NCI-H2227 treated with DMSO at 0.1 percent for 48 hours (cell line): ENCODE data around the gene FGF12.
"Not testable (repeated sequence)": the region's sequence is repeated elsewhere in the genome, so short reads cannot be mapped to it uniquely, and the experiment has no call there.

ENCODE experiments used
- DNase-seq: peaks from one replicate; lab custom pipeline; 2025; lab: John Stamatoyannopoulos, UW

Gene FGF12

GRCh38 chr3:192578729-192579128, 148.6 kb downstream of the FGF12 start:
- DNase-seq, result no peak

- no peak for DNase-seq
Observed at GRCh38 chr3:192577811-192578210, 149.5 kb downstream of the FGF12 start.

GRCh38 chr3:192577271-192577670, 150.1 kb downstream of the FGF12 start:
- no peak for DNase-seq

- DNase-seq, result not testable (repeated sequence)
Observed at GRCh38 chr3:192576704-192577103, 150.6 kb downstream of the FGF12 start.

GRCh38 chr3:192575879-192576506, 151.3 kb downstream of the FGF12 start:
- no peak for DNase-seq

GRCh38 chr3:192573240-192573639, 154.1 kb downstream of the FGF12 start:
- DNase-seq, result no peak

GRCh38 chr3:192570821-192571791, 156.2 kb downstream of the FGF12 start:
- no peak for DNase-seq

- no peak for DNase-seq
Observed at GRCh38 chr3:192570315-192570714, 157.0 kb downstream of the FGF12 start.

- peak; percentile 61 for DNase-seq
Observed at GRCh38 chr3:192566706-192567290, 160.5 kb downstream of the FGF12 start.

GRCh38 chr3:192564611-192565010, 162.7 kb downstream of the FGF12 start:
- no peak for DNase-seq

- no peak for DNase-seq
Observed at GRCh38 chr3:192563417-192563816, 163.9 kb downstream of the FGF12 start.

GRCh38 chr3:192553707-192554106, 173.6 kb downstream of the FGF12 start:
- no peak for DNase-seq

- no peak for DNase-seq
Observed at GRCh38 chr3:192550356-192550755, 177.0 kb downstream of the FGF12 start.

- DNase-seq, result no peak
Observed at GRCh38 chr3:192545333-192545732, 182.0 kb downstream of the FGF12 start.

GRCh38 chr3:192543163-192543562, 184.2 kb downstream of the FGF12 start:
- no peak for DNase-seq

GRCh38 chr3:192516820-192517219, 210.5 kb downstream of the FGF12 start:
- no peak for DNase-seq

- DNase-seq, result no peak
Observed at GRCh38 chr3:192515664-192516045, 211.7 kb downstream of the FGF12 start.

GRCh38 chr3:192514754-192515663, 212.3 kb downstream of the FGF12 start:
- no peak for DNase-seq

- no peak for DNase-seq
Observed at GRCh38 chr3:192514081-192514753, 213.1 kb downstream of the FGF12 start.

- DNase-seq, result no peak
Observed at GRCh38 chr3:192505731-192506130, 221.6 kb downstream of the FGF12 start.

- no peak for DNase-seq
Observed at GRCh38 chr3:192501401-192501800, 225.9 kb downstream of the FGF12 start.
